Measurements from ENCODE around the gene CSNK1G2.
"Not testable (repeated sequence)": the region's sequence is repeated elsewhere in the genome, so short reads cannot be mapped to it uniquely, and the experiment has no call there.

CSNK1G2 gene

GRCh38 chr19:1980091-1980808, 39.3 kb downstream of the CSNK1G2 start:
- no peak for DNase-seq (ENCODE audit: low read depth in 1 of 2, low spot score in 1 of 2)
- in situ Hi-C loops (cut with HindIII; ENCODE audit: low pct_unique_long_range_greater_than_20kb, low sequenced_read_pairs) = no loop called here
- TF ChIP-seq JUND (IDR thresholded peaks at IDR 0.05; ENCODE audit: low read depth) = no peak

GRCh38 chr19:1980809-1981181, 39.8 kb downstream of the CSNK1G2 start:
- in situ Hi-C loops (cut with HindIII; ENCODE audit: low pct_unique_long_range_greater_than_20kb, low sequenced_read_pairs) = no loop called here
- TF ChIP-seq JUND (IDR thresholded peaks at IDR 0.05; ENCODE audit: low read depth) = no peak
- DNase-seq (ENCODE audit: low read depth in 1 of 2, low spot score in 1 of 2) = no peak

- in situ Hi-C loops (cut with HindIII; ENCODE audit: low pct_unique_long_range_greater_than_20kb, low sequenced_read_pairs) = no loop called here
Observed at GRCh38 chr19:1981253-1981652, 40.3 kb downstream of the CSNK1G2 start.

GRCh38 chr19:1984357-1984756, 43.4 kb downstream of the CSNK1G2 start:
- in situ Hi-C loops (cut with HindIII; ENCODE audit: low pct_unique_long_range_greater_than_20kb, low sequenced_read_pairs) = no loop called here
- no peak for TF ChIP-seq JUND (IDR thresholded peaks at IDR 0.05; ENCODE audit: low read depth)
- no peak for DNase-seq (ENCODE audit: low read depth in 1 of 2, low spot score in 1 of 2)

More at GRCh38 chr19:1981253-1981652, 40.3 kb downstream of the CSNK1G2 start:
- no peak for DNase-seq (ENCODE audit: low read depth in 1 of 2, low spot score in 1 of 2)
- no peak for TF ChIP-seq JUND (IDR thresholded peaks at IDR 0.05; ENCODE audit: low read depth)

GRCh38 chr19:1985588-1986356, 44.8 kb downstream of the CSNK1G2 start:
- TF ChIP-seq JUND (IDR thresholded peaks at IDR 0.05; ENCODE audit: low read depth) = no peak
- no peak for DNase-seq (ENCODE audit: low read depth in 1 of 2, low spot score in 1 of 2)
- in situ Hi-C loops (cut with HindIII; ENCODE audit: low pct_unique_long_range_greater_than_20kb, low sequenced_read_pairs) = no loop called here

GRCh38 chr19:1986357-1987162, 45.6 kb downstream of the CSNK1G2 start:
- DNase-seq (ENCODE audit: low read depth in 1 of 2, low spot score in 1 of 2) = no peak
- in situ Hi-C loops (cut with HindIII; ENCODE audit: low pct_unique_long_range_greater_than_20kb, low sequenced_read_pairs) = no loop called here
- TF ChIP-seq JUND (IDR thresholded peaks at IDR 0.05; ENCODE audit: low read depth) = no peak

- DNase-seq (ENCODE audit: low read depth in 1 of 2, low spot score in 1 of 2) = no peak
- TF ChIP-seq JUND (IDR thresholded peaks at IDR 0.05; ENCODE audit: low read depth) = no peak
- in situ Hi-C loops (cut with HindIII; ENCODE audit: low pct_unique_long_range_greater_than_20kb, low sequenced_read_pairs) = no loop called here
Observed at GRCh38 chr19:1987197-1988187, 46.5 kb downstream of the CSNK1G2 start.

GRCh38 chr19:1988464-1988863, 47.5 kb downstream of the CSNK1G2 start:
- in situ Hi-C loops (cut with HindIII; ENCODE audit: low pct_unique_long_range_greater_than_20kb, low sequenced_read_pairs); DNase-seq (ENCODE audit: low read depth in 1 of 2, low spot score in 1 of 2): not testable (repeated sequence)

GRCh38 chr19:1989513-1990229, 48.7 kb downstream of the CSNK1G2 start:
- TF ChIP-seq JUND (IDR thresholded peaks at IDR 0.05; ENCODE audit: low read depth) = no peak
- in situ Hi-C loops (cut with HindIII; ENCODE audit: low pct_unique_long_range_greater_than_20kb, low sequenced_read_pairs) = no loop called here
- no peak for DNase-seq (ENCODE audit: low read depth in 1 of 2, low spot score in 1 of 2)

- in situ Hi-C loops (cut with HindIII; ENCODE audit: low pct_unique_long_range_greater_than_20kb, low sequenced_read_pairs) = no loop called here
- no peak for DNase-seq (ENCODE audit: low read depth in 1 of 2, low spot score in 1 of 2)
- no peak for TF ChIP-seq JUND (IDR thresholded peaks at IDR 0.05; ENCODE audit: low read depth)
Observed at GRCh38 chr19:1990230-1991017, 49.5 kb downstream of the CSNK1G2 start.
